Erythroblast (primary cell): ENCODE data around the gene UCKL1.

Experiments
- GATA1 ChIP-seq: IDR thresholded peaks from 2 replicates; pipeline ENCODE4 v1.6.1; 2011; ENCODE audit warnings: low read depth, mild to moderate bottlenecking, control low read depth, low read length, moderate library complexity
- POLR2A ChIP-seq: IDR thresholded peaks from 2 replicates; pipeline ENCODE4 v1.6.1; 2011; ENCODE audit warnings: mild to moderate bottlenecking, low read length

GRCh38 chr20:63900413-63900812, 55.8 kb downstream of the UCKL1 start:
- TF ChIP-seq POLR2A (no peak), GATA1 (no peak)
